HG03354 (cell line): ENCODE data around the gene VDR.
"Not testable (repeated sequence)": the region's sequence is repeated elsewhere in the genome, so short reads cannot be mapped to it uniquely, and the experiment has no call there.

Source experiments
- ATAC-seq: cut with Tn5 transposase; IDR thresholded peaks from one replicate; pipeline ENCODE4 v1.9.1; 2021; ENCODE audit warnings: mild to moderate bottlenecking; ENCODE audit not compliant: unreplicated experiment, poor library complexity, severe bottlenecking

VDR gene

GRCh38 chr12:47819138-47819895, 85.5 kb downstream of the VDR start:
- peak; percentile 41 for ATAC-seq

- ATAC-seq = peak; percentile 6
These were observed 86.2 kb downstream of the VDR start for GRCh38 chr12:47818467-47819137.

- ATAC-seq = no peak
These were observed 86.8 kb downstream of the VDR start for GRCh38 chr12:47818007-47818376.

DNA sequence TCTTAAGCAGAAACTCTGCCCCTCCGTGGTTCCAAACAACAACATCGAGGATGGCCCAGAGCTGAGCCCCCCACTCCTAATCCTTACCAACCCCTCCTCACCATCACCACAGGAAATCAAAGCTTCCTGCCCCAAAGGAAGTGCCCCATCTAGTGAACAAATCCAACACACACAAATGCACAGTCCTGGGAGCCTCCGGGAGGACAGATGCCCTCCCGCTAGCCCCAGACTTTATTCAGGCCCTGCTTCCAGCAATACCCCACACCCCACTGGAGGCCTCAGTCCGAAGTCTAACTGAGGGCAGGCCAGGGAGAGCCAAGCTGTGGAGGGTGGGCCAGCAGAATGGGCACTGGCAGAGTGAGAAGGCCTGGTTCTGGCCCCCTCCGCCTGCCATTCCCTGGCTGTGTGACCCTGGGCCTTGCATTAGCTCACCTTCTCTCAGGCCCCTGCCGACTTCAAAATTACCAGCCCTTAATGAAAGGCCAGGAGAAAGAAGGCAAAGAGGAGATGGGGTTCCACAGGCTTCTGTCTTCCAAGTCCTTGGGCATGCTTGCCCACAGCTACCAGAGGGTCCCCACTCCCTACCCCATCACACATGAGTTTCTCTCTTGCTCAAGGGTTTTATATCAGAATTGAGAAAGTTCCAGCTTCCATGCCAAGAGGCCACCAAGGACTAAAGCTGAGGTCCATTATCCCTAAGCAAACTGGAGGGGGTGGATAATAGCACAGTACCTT, 87.4 kb downstream of the VDR start:
- no peak for ATAC-seq

- ATAC-seq = no peak
These were observed 88.2 kb downstream of the VDR start for GRCh38 chr12:47816403-47817271.

GRCh38 chr12:47815447-47815846, 89.3 kb downstream of the VDR start:
- not testable (repeated sequence) for ATAC-seq

DNA sequence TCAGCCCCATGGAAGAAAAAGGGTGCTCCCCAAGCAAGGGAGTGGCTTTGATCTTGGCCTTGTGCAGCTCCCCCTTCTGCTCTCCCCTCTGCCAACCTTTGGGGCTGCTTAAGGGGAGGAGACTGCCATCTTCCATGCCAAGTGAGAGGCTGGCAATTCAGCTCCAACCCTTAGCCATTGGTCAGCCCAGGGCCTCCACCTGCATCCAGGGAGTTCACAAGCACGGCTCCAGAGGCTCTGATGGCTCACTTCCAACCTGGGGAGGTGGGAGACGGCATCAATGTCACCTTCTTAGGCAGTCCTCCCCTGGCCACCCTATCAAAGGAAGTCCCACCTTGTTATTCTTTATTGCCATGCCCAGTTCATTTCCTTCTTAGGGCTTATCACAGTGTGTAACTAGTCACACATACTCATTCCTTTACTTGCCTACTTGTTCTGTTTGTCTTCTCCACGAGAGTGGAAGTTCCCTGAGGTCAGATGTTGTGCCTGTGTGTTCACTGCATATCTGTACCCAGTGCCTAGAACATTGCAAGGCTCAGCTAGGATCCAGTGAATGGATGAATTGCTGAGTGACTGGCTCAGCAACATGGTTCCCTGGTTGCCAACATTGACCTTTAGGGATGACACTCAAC, 90.1 kb downstream of the VDR start:
- ATAC-seq = no peak

- ATAC-seq = peak; percentile 49
These were observed 91.1 kb downstream of the VDR start for GRCh38 chr12:47813511-47814196.

DNA sequence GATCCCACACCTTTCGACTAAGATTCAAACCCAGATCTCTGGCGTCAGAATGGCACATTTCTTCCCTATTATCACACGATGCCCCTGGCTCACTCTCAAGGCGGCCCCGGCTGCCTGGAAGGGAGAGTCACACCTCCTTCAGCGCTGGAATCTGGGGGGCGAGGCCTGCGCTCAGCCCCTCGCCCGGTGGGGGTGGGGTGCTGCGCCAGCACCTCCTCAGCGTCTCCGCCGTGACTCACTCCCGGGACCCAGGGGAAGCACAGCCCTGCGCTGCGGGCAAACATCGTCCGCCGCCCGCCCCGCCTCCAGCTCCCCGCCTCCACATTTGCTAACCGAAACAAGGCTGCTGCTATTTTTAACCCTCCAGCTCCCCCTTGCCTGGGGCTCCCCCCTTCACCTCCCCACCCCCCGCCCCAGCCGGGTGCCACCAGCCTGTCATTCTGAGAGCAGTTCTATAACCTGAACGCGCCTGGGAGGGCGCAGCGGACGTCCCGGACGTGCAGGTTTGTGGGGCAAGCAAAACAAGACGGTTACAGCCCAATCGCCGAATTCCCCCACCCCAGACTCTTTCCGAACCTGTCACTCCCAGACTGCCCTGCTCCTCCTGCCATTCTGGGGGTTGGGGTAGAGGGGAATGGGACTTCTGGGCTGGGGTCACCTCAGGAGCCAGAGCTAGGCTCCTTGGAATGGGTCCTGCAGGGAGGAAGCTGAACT, 91.8 kb downstream of the VDR start:
- ATAC-seq = peak; percentile 64

- no peak for ATAC-seq
These were observed 93.0 kb downstream of the VDR start for GRCh38 chr12:47811581-47812484.

GRCh38 chr12:47811072-47811396, 93.8 kb downstream of the VDR start:
- ATAC-seq = no peak

DNA sequence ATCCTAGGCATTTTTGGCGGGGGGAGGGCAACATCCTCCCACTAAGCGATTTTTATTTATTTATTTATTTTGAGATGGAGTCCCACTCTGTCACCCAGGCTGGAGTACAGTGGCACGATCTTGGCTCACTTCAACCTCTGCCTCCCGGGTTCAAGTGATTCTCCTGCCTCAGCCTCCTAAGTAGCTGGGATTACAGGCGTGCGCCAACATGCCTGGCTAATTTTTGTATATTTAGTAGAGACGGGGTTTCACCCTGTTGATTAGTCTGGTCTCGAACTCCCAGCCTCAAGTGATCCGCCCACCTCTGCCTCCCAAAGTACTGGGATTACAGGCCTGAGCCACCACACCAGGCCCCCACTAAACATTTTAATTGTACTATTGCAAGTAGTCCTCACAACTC, 95.3 kb downstream of the VDR start:
- not testable (repeated sequence) for ATAC-seq

DNA sequence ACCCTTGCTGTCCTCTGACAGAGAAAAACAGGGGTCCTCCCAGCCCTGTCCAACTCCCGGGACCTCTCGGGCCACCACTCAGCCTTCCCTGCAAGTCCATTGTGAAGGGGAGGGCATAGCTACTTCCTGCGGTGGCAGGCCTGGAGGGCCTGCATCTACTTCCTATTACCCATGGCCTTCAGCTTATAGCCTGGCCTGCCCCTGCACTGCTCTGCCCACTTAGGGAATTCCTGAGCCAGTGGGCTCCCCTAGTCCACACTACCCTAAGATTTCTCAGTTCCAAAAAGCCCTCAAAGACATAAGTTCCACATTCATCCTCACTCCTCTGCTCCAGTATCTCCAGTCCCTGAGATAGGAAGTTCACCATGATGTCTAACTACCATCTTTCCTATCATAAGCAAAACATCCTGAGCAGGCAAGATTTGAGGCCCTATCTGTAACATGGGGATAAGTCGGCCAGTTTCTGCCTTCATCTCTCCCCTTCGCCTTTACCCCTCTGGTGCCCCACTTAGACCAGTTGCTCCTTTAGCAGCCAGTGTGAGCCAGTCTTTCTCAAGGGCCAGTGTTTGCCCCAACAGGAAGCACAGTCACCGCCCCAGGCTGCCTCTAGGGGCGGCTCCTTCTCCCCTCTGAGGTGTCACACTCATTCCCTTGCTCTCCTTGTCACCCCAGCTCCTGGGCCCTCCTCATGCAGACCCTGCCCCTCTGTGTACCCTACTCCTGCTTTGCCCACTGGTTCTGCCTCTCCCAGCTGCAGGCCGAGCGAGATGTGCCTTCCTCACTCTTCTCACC, 96.0 kb downstream of the VDR start:
- peak; percentile 22 for ATAC-seq

GRCh38 chr12:47808050-47808449, 96.7 kb downstream of the VDR start:
- peak; percentile 49 for ATAC-seq

- no peak for ATAC-seq
These were observed 97.5 kb downstream of the VDR start for GRCh38 chr12:47807338-47807737.

DNA sequence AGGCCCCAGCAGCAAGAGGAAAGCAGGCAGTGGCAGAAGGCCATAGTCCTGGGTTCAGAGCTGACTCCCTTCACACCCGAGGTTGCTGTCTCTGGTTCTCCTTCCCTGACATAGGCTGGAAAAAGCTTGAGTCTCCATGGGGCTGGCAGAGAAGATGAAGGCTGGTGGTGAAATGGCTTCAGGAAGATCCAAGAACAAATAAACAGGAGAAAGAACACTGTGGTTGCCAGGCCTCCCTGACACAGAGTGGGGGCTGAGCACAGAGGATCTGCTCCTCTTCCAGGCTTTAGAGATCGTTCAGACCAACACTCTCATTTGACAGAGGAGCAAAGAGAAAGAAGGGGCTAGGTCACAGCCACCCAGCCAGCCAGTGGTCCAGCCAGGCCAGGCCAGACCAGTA, 99.4 kb downstream of the VDR start:
- ATAC-seq = no peak

DNA sequence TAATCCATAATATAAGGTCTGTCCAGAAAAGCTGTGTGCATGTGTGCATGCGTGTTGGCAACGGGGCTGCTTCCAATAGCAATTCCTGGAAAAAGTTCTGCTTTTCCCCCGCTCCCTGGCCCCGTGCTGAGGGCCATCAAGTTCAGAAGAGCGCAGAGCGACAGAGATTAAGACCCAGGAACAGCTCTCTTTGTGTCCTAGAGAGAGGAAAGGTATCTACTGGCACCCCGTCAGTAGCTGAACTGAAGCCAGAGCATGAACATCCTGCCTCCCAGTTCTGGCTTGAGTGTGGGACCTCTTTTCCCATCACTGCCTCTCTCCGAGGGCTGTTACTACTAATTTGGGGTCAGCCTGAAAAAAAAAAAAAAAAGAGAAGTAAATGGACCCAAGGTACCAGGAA, 100.6 kb downstream of the VDR start:
- ATAC-seq = no peak
